Activated naive CD8-positive, alpha-beta T cell treated with anti-CD3 and anti-CD28 coated beads, Interleukin-2, amount 10 ng/mL, durations not matched to agents 7 days and 5 days (primary cell): ENCODE data around the gene SYTL4. TPM values are rescaled to one million over a fixed set of nuclear protein-coding genes. Genes with fewer than 3 reads are reported as not detected.
"Not testable (repeated sequence)": the region's sequence is repeated elsewhere in the genome, so short reads cannot be mapped to it uniquely, and the experiment has no call there.

Experiments used
- ATAC-seq: fragments of 150-1000 bp; cut with Tn5 transposase; one replicate; pipeline ENCODE4 v1.10.0; 2021; ENCODE audit warnings: low read depth, moderate library complexity
- POLR2A ChIA-PET: fragments of 350-600 bp; sonication (Branson Sonifier 250); formaldehyde crosslinking; loops from one replicate; lab custom pipeline; 2021; ENCODE audit warnings: antibody characterized with exemption; lab: Charles Lee
- DNase-seq: peaks from one replicate; pipeline ENCODE4 v3.0.0; 2021
- H3K27ac Mint-ChIP-seq: one replicate; pipeline ENCODE4 v1.8.0; 2022; ENCODE audit warnings: mild to moderate bottlenecking, mixed read lengths
- H3K27me3 Mint-ChIP-seq: one replicate; pipeline ENCODE4 v1.8.0; 2022; ENCODE audit warnings: mild to moderate bottlenecking, moderate library complexity, mixed read lengths
- H3K36me3 Mint-ChIP-seq: one replicate; pipeline ENCODE4 v1.8.0; 2021; ENCODE audit warnings: mild to moderate bottlenecking, mixed read lengths
- H3K4me1 Mint-ChIP-seq: one replicate; pipeline ENCODE4 v1.8.0; 2021; ENCODE audit warnings: mixed read lengths
- H3K4me3 Mint-ChIP-seq: one replicate; pipeline ENCODE4 v1.8.0; 2022; ENCODE audit warnings: mild to moderate bottlenecking, moderate library complexity, mixed read lengths
- H3K9me3 Mint-ChIP-seq: one replicate; pipeline ENCODE4 v1.8.0; 2021; ENCODE audit warnings: mixed read lengths
- total RNA-seq, 2 experiments: library from RNA; stranded (reverse); gene quantifications; one replicate each; pipeline ENCODE4 v1.2.3, GENCODE V29; 2021

The SYTL4 gene
- not detected for total RNA-seq

DNA sequence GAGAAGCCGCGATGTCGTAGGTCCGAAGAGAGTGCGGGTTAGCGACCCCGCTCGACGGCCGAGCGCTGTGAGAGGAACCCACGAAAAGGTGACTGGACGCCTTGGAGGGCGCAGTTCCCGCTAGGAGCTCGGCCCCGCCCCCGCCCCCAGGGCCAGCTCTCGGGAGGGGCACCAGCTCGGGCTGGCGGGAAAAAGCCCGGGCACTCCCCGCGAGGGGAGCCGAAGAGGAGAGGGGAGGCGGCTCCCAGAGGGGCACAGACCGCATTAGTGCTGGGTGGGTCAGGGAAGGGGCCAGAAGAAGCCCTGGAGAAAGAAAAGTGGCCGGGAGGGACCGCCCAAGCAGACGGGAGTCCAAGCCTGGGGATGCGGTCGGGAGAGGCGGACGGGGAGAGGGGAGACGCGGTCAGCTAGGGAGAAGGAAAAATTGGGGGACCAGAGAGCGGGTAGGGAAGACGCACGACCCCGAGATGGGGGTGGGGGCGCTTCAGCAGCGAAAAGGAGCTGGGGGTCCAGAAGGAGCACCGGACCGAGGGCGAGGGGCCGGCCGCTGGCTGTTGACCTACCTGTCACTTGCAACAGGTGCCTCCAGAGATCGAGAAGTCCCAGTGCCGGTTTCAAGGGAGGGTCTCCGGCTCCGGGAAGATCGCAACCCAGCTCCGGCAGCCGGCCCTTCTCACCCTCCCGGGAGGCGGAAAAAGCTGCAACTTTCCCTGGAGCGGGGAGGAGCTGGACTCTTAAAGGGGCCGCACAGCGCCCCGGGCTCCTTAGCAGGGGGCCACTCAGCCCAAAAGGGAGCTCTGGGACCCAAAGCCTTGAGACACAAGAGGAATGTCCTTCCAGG is at the start of gene SYTL4:
Gene SYTL4, minus strand, starts transcription at position 681 of the 841 bp plus-strand sequence. CDS start 30,084 bp downstream, outside the sequence.
- Mint-ChIP-seq H3K27me3 (peaks cover 38% of the 10 kb centered on the region), H3K9me3 (no peaks in the 10 kb centered on the region), H3K4me3 (peak within 1 kb of the TSS; percentile 19), H3K4me1 (no peaks in the 10 kb centered on the region), H3K36me3 (no peaks in the 10 kb centered on the region), H3K27ac (no peak within 1 kb of the TSS)
- ATAC-seq (no peak), DNase-seq (no peak)
- POLR2A ChIA-PET = no interaction called here

- ATAC-seq, POLR2A ChIA-PET, H3K9me3 Mint-ChIP-seq, H3K4me3 Mint-ChIP-seq, DNase-seq, H3K27ac Mint-ChIP-seq, H3K36me3 Mint-ChIP-seq, H3K4me1 Mint-ChIP-seq: not testable (repeated sequence)
- H3K27me3 Mint-ChIP-seq = peaks cover 25% of the 10 kb centered on the region
Observed at GRCh38 chrX:100769439-100769838, 37.5 kb upstream of the SYTL4 start.

GRCh38 chrX:100768679-100769338 is 36.9 kb upstream of the SYTL4 start:
- POLR2A ChIA-PET = no interaction called here
- H3K36me3 Mint-ChIP-seq = no peaks in the 10 kb centered on the region
- no peak overlapping the region for H3K27ac Mint-ChIP-seq
- DNase-seq = peak; percentile 76
- H3K4me1 Mint-ChIP-seq = no peaks in the 10 kb centered on the region
- peaks cover 25% of the 10 kb centered on the region for H3K27me3 Mint-ChIP-seq
- no peak overlapping the region for H3K4me3 Mint-ChIP-seq
- ATAC-seq = peak; percentile 33
- H3K9me3 Mint-ChIP-seq = no peaks in the 10 kb centered on the region

- no peak for ATAC-seq
- DNase-seq = no peak
- no peaks in the 10 kb centered on the region for H3K9me3 Mint-ChIP-seq
- no peaks in the 10 kb centered on the region for H3K4me1 Mint-ChIP-seq
- H3K36me3 Mint-ChIP-seq = no peaks in the 10 kb centered on the region
- no peak overlapping the region for H3K4me3 Mint-ChIP-seq
- peaks cover 5% of the 10 kb centered on the region for H3K27me3 Mint-ChIP-seq
- no peak overlapping the region for H3K27ac Mint-ChIP-seq
- POLR2A ChIA-PET = no interaction called here
Observed at GRCh38 chrX:100750883-100751282, 19.0 kb upstream of the SYTL4 start.

DNA sequence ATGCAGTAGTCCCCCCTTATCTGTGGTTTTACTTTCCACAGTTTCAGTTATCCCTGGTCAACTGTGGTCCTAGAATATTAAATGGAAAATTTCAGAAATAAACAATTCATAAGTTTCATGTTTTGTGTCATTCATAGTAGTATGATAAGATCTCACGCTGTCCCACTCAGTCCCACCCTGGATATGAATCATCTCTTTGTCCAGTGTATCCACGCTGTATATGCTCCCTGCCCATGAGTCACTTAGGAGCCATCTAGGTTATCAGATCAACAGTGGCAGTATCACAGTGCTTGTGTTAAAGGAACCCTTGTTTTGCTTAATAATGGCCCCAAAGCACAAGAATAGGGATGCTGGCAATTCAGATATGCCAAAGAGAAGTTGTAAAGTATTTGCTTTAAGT is 16.2 kb upstream of the SYTL4 start:
- POLR2A ChIA-PET = no interaction called here
- ATAC-seq = no peak
- Mint-ChIP-seq H3K4me1 (no peaks in the 10 kb centered on the region), H3K36me3 (no peaks in the 10 kb centered on the region), H3K4me3 (no peak overlapping the region), H3K9me3 (no peaks in the 10 kb centered on the region), H3K27ac (no peak overlapping the region), H3K27me3 (peaks cover 9% of the 10 kb centered on the region)
- no peak for DNase-seq

- H3K36me3 Mint-ChIP-seq = no peaks in the 10 kb centered on the region
- H3K4me3 Mint-ChIP-seq = no peak overlapping the region
- peaks cover 9% of the 10 kb centered on the region for H3K27me3 Mint-ChIP-seq
- H3K4me1 Mint-ChIP-seq = no peaks in the 10 kb centered on the region
- H3K9me3 Mint-ChIP-seq = no peaks in the 10 kb centered on the region
- DNase-seq (no peak), ATAC-seq (no peak)
- POLR2A ChIA-PET = no interaction called here
- no peak overlapping the region for H3K27ac Mint-ChIP-seq
Observed at GRCh38 chrX:100747703-100748102, 15.8 kb upstream of the SYTL4 start.

GRCh38 chrX:100747090-100747489 is 15.2 kb upstream of the SYTL4 start:
- ATAC-seq = no peak
- H3K27ac Mint-ChIP-seq = no peak overlapping the region
- POLR2A ChIA-PET = no interaction called here
- no peak overlapping the region for H3K4me3 Mint-ChIP-seq
- H3K36me3 Mint-ChIP-seq = no peaks in the 10 kb centered on the region
- H3K9me3 Mint-ChIP-seq = no peaks in the 10 kb centered on the region
- H3K27me3 Mint-ChIP-seq = peaks cover 9% of the 10 kb centered on the region
- H3K4me1 Mint-ChIP-seq = no peaks in the 10 kb centered on the region
- DNase-seq = no peak

- Mint-ChIP-seq H3K9me3 (no peaks in the 10 kb centered on the region), H3K27me3 (peaks cover 9% of the 10 kb centered on the region), H3K4me3 (no peak overlapping the region), H3K27ac (no peak overlapping the region), H3K4me1 (no peaks in the 10 kb centered on the region), H3K36me3 (no peaks in the 10 kb centered on the region)
- ATAC-seq (no peak), DNase-seq (no peak)
- POLR2A ChIA-PET = no interaction called here
Observed at GRCh38 chrX:100745806-100746537, 14.1 kb upstream of the SYTL4 start.

DNA sequence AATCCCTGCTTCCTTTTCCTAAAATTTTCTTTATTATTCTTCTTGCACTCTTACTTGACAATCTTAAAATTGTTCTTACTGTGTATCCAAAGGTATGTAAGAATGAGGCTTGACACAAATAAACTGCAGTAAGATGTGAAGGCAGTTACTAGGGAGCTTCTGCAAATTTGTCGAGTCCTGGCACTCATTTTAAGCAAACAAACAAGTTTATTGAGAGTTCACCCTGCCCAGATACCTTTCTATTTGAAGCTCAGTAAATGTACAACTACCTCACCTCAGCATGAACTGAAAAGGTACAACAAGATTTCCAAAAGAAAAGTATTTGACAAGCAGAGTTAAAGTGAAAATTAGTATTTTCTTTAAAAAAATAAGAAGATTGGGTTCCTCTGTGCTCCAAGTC is 13.3 kb upstream of the SYTL4 start:
- ATAC-seq (no peak), DNase-seq (no peak)
- H3K4me3 Mint-ChIP-seq = no peak overlapping the region
- no peaks in the 10 kb centered on the region for H3K36me3 Mint-ChIP-seq
- H3K9me3 Mint-ChIP-seq = no peaks in the 10 kb centered on the region
- H3K27me3 Mint-ChIP-seq = peaks cover 9% of the 10 kb centered on the region
- no peaks in the 10 kb centered on the region for H3K4me1 Mint-ChIP-seq
- POLR2A ChIA-PET = no interaction called here
- H3K27ac Mint-ChIP-seq = no peak overlapping the region

DNA sequence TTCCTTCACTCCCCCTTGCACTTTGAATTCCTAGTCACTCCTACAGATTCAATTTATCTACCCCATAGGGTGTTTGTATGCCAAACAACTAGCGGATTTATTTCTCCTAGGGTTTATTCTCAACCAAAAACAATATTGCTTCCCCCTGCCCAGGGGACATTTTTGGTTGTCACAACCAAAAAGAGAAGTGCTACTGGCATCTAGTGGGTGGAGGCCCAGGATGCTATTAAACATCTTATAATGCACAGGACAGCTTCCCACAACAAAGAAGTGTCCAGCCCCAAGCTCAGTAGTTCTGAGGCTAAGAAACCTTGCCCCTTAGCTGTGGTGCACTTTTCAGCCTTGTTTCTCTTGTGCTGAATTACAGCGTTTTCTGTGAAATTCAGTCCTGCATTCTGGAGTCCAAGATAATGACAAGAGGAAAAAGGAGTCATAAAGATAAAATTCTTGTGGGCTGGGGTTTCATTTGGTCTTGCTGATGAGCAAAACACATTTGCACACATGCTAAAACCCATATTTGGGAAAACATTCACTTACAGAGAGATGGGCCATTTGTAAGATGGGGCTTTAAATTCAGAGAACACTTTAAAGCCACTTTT is 11.2 kb upstream of the SYTL4 start:
- Mint-ChIP-seq H3K9me3 (no peaks in the 10 kb centered on the region), H3K4me1 (no peaks in the 10 kb centered on the region), H3K36me3 (no peaks in the 10 kb centered on the region), H3K27ac (no peak overlapping the region), H3K27me3 (peaks cover 11% of the 10 kb centered on the region), H3K4me3 (no peak overlapping the region)
- DNase-seq (no peak), ATAC-seq (no peak)
- POLR2A ChIA-PET = no interaction called here

DNA sequence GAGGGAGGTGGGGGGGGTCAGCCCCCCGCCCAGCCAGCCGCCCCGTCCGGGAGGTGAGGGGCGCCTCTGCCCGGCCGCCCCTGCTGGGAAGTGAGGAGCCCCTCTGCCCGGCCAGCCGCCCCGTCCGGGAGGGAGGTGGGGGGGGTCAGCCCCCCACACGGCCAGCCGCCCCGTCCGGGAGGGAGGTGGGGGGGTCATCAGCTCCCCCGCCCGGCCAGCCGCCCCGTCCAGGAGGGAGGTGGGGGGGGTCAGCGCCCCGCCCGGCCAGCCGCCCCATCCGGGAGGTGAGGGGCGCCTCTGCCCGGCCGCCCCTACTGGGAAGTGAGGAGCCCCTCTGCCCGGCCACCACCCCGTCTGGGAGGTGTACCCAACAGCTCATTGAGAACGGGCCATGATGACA is 7.9 kb downstream of the SYTL4 start:
- H3K4me3 Mint-ChIP-seq, H3K36me3 Mint-ChIP-seq, POLR2A ChIA-PET, H3K27me3 Mint-ChIP-seq, H3K27ac Mint-ChIP-seq, H3K4me1 Mint-ChIP-seq, H3K9me3 Mint-ChIP-seq, ATAC-seq, DNase-seq: not testable (repeated sequence)

DNA sequence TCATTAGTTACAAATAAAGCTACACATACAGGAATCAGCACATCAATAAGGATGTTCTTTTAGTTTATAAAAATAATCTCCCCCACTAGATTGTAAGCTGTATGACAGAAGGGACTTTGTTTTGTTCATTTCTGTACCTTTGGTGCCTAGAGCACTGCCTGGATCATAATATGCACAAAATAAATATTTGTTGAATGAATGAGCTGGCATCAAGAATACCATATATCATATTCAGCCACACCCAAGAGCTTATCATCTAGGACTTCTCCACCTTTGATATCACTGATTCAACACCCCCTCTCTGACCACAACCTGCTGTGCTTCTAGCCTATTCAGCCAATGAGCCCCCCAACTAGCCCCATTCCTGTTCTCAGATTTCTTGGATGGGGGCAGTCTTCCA is 10.6 kb downstream of the SYTL4 start:
- H3K27me3 Mint-ChIP-seq = peaks cover 2% of the 10 kb centered on the region
- ATAC-seq (no peak), DNase-seq (no peak)
- no peaks in the 10 kb centered on the region for H3K9me3 Mint-ChIP-seq
- H3K4me1 Mint-ChIP-seq = no peaks in the 10 kb centered on the region
- no peaks in the 10 kb centered on the region for H3K36me3 Mint-ChIP-seq
- no peak overlapping the region for H3K27ac Mint-ChIP-seq
- POLR2A ChIA-PET = no interaction called here
- no peak overlapping the region for H3K4me3 Mint-ChIP-seq

- Mint-ChIP-seq H3K4me1 (no peaks in the 10 kb centered on the region), H3K9me3 (no peaks in the 10 kb centered on the region), H3K4me3 (no peak overlapping the region), H3K36me3 (no peaks in the 10 kb centered on the region), H3K27me3 (peaks cover 2% of the 10 kb centered on the region), H3K27ac (no peak overlapping the region)
- POLR2A ChIA-PET = no interaction called here
- DNase-seq (no peak), ATAC-seq (no peak)
Observed at GRCh38 chrX:100720301-100720700, 11.6 kb downstream of the SYTL4 start.
